Activated CD4-positive, alpha-beta memory T cell treated with anti-CD3 and anti-CD28 coated beads, Interleukin-2, amount 10 ng/mL, durations not matched to agents 7 days and 5 days (primary cell): ENCODE data around the gene KLHL40. TPM values are rescaled to one million over a fixed set of nuclear protein-coding genes. Genes with fewer than 3 reads are reported as not detected.

Source experiments
- CTCF ChIA-PET: fragments of 350-600 bp; sonication (Branson Sonifier 250); formaldehyde crosslinking; loops from one replicate; lab custom pipeline; 2021; ENCODE audit warnings: antibody characterized with exemption, inconsistent platforms; lab: Charles Lee
- POLR2A ChIA-PET: fragments of 350-600 bp; sonication (Branson Sonifier 250); formaldehyde crosslinking; loops from one replicate; lab custom pipeline; 2021; ENCODE audit warnings: antibody characterized with exemption; lab: Charles Lee
- DNase-seq: peaks from one replicate; pipeline ENCODE4 v3.0.0-alpha.2; 2020
- H3K27ac Mint-ChIP-seq: one replicate; pipeline ENCODE4 v1.8.0; 2021; ENCODE audit warnings: mild to moderate bottlenecking, mixed read lengths
- H3K27me3 Mint-ChIP-seq: one replicate; pipeline ENCODE4 v1.8.0; 2021; ENCODE audit warnings: mixed read lengths
- H3K36me3 Mint-ChIP-seq: one replicate; pipeline ENCODE4 v1.8.0; 2021; ENCODE audit warnings: low read depth, mixed read lengths
- H3K4me1 Mint-ChIP-seq: one replicate; pipeline ENCODE4 v1.8.0; 2021; ENCODE audit warnings: mixed read lengths
- H3K4me3 Mint-ChIP-seq: one replicate; pipeline ENCODE4 v1.8.0; 2021; ENCODE audit warnings: mild to moderate bottlenecking, mixed read lengths
- H3K9me3 Mint-ChIP-seq: one replicate; pipeline ENCODE4 v1.8.0; 2021; ENCODE audit warnings: mixed read lengths
- total RNA-seq, 2 experiments: library from RNA; stranded (reverse); gene quantifications; one replicate each; pipeline ENCODE4 v1.2.3, GENCODE V29; 2021

Gene KLHL40
- total RNA-seq, 2 experiments from 2014 or later = not detected

DNA sequence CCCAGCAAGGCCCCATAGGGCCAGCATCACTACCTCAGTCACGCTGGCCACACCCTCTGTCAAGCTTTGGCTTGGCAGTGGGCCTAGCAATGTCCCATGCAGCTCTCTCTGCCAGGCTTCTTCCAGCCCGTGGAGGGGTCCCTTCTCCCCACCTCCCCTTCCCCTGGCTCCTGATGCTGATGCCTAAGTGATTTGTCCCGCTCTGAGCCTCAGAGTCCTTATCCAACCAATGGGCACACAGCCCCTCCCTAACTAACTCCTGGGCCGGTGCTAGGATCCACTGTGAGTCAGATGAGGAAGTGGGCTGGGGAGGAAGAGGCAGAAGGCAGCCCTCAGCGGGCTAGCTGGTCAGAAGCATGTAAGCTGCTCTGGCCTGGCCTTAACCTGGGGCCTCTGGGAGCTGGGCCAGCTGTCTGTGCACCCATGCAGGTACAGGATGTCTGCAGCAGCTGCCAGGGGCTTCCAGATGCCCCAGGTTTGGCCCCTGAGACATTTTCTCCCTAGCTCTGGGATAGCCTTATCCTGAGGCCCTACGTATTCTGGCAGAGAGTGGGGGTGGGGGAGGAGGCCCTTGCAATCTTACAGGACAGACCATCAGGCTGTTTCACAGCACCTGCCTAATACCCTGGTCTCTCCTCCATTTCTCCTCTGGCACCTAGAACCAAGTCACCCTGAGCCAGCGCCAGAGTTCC lies 32.6 kb upstream of the KLHL40 start:
- Mint-ChIP-seq H3K9me3 (no peaks in the 10 kb centered on the region), H3K27me3 (peaks cover 10% of the 10 kb centered on the region), H3K27ac (no peak overlapping the region), H3K4me3 (peak overlapping the region; percentile 74), H3K4me1 (peaks cover 24% of the 10 kb centered on the region), H3K36me3 (peaks cover 9% of the 10 kb centered on the region)
- ChIA-PET CTCF (interaction anchor here (1.2 to 1.7 kb wide), 4 partner anchors 9 to 95 kb away, joined by 3 to 7 read pairs (median 5); no protein-coding TSS in a partner anchor), POLR2A (interaction anchor here (1.0 to 2.9 kb wide), 5 partner anchors 11 to 71 kb away, joined by 3 to 12 read pairs (median 5); partner anchors contain the start of genes NKTR and SEC22C)
- DNase-seq = peak; percentile 38

DNA sequence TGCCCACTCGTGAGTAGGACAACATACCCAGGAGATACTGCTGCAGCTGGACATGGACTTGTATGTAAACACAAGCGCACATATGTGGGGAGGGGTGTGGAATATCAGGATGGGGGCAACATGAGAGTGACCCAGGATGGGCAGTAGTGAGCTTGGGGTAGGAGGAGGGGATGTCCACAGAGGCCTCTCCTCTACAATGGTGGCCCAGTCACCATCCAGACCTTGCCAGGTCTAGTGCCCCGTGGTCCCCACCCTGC lies 32.1 kb upstream of the KLHL40 start:
- H3K27ac Mint-ChIP-seq = no peak overlapping the region

DNA sequence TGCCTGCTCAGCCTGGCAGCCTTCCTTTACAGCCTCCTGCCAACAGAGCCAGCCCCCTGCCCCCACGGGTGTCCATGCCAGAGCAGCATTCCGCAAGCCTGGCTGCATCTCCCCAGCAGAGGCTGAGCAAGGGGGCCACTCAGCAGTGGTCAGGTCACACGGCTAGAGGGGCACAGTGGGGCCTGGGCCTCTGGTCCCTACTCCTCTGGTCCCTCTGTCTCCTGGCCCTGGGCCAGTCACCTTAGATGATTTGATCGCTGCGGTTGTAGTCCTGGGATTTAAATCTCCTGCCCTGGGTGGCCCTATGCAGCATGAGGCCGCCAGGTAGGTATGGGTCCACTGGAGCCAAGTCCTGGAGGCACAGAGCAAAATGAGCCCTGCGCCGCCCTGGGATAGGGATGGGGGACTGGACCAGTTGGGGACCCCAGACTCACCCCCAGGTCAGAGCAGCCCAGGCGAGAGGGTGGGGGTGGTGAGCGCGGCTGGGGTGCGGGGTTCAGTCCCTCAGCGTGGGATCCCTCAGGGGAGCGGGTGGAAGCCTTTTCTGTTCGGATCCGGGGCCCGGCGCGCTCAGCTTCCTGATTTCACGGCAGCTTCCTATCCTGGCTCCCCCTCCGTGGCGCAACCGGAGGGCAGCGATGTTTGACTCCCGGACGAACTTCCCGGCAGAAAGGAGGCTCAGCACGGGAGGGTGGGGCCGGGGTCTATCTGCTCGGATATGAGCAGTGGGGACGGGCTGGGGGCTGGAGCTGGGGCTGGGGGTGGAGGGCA lies 31.6 kb upstream of the KLHL40 start, which contains the start of gene ZBTB47:
TSS of gene ZBTB47 (plus strand) at position 138 of the 771 bp plus-strand sequence. CDS start 4,659 bp downstream, outside the sequence.
- Mint-ChIP-seq H3K4me1 (peaks cover 24% of the 10 kb centered on the region), H3K36me3 (peaks cover 9% of the 10 kb centered on the region), H3K9me3 (no peaks in the 10 kb centered on the region), H3K4me3 (peak within 1 kb of the TSS; percentile 74), H3K27me3 (peaks cover 10% of the 10 kb centered on the region), H3K27ac (no peak within 1 kb of the TSS)
- ChIA-PET CTCF (no interaction called here), POLR2A (interaction anchor here (1.6 to 2.9 kb wide), 3 partner anchors 12 to 91 kb away, joined by 4 to 12 read pairs (median 12); partner anchors contain the start of gene NKTR)
- no peak for DNase-seq

More for the DNA sequence above, 32.1 kb upstream of the KLHL40 start:
- peak overlapping the region; percentile 74 for H3K4me3 Mint-ChIP-seq
- no peak for DNase-seq
- ChIA-PET POLR2A (interaction anchor here (1.0 to 2.9 kb wide), 4 partner anchors 12 to 72 kb away, joined by 3 to 12 read pairs (median 8); partner anchors contain the start of genes NKTR and SEC22C), CTCF (interaction anchor here (1.6 to 1.7 kb wide), 2 partner anchors 10 to 93 kb away, joined by 3 to 7 read pairs; no protein-coding TSS in a partner anchor)
- peaks cover 10% of the 10 kb centered on the region for H3K27me3 Mint-ChIP-seq
- H3K36me3 Mint-ChIP-seq = peaks cover 9% of the 10 kb centered on the region
- no peaks in the 10 kb centered on the region for H3K9me3 Mint-ChIP-seq
- H3K4me1 Mint-ChIP-seq = peaks cover 24% of the 10 kb centered on the region

DNA sequence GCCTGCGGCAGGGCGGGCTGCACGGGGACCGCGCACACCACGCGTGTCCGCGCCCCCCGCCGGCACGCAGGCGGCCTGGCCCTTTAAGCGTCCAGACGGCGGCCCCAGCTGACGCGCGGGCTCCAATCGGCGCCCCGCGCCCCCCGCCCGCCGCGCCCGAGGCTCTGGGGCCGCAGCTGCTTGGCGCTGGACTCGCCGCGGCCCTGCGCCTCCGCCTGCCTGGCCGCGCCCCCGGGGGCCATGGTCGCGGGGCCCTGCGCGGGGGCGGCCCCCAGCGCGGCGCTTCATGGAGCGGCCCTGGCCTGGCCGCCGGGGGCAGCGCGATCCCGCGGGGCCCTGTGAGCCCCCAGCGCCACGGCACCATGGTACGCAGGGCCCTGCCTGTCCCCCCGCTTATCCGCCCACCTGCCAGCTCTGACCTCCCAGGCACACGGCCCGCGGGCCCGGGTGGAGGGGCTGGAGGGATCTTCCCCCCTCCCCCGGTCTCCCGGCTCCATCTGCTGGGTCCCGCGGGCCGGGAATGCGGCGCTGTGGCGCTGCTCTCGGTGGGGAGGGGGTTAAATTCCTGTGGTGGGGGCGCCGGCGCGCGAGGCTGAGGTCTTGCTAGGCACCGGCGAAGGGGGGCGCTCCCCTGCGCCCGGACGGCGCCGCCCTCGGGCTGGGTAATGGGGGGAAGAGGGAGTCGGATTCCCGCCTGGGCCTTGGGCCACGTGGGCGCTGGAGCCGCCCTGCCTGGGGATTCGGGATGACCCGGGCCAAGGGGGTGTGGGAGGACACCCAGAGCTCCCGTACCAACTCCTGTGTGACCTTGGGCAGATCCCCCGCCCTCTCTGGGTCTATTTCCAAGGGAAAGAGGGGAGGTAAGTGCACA lies 30.8 kb upstream of the KLHL40 start:
- H3K9me3 Mint-ChIP-seq = no peaks in the 10 kb centered on the region
- POLR2A ChIA-PET = interaction anchor here (1.6 to 2.9 kb wide), 2 partner anchors 54 to 90 kb away, joined by 4 to 12 read pairs; partner anchors contain the start of gene NKTR
- no peak for DNase-seq
- peaks cover 22% of the 10 kb centered on the region for H3K4me1 Mint-ChIP-seq
- H3K36me3 Mint-ChIP-seq = peaks cover 1% of the 10 kb centered on the region
- no peak overlapping the region for H3K27ac Mint-ChIP-seq
- H3K27me3 Mint-ChIP-seq = peaks cover 10% of the 10 kb centered on the region
- CTCF ChIA-PET = no interaction called here
- peak overlapping the region; percentile 10 for H3K4me3 Mint-ChIP-seq

DNA sequence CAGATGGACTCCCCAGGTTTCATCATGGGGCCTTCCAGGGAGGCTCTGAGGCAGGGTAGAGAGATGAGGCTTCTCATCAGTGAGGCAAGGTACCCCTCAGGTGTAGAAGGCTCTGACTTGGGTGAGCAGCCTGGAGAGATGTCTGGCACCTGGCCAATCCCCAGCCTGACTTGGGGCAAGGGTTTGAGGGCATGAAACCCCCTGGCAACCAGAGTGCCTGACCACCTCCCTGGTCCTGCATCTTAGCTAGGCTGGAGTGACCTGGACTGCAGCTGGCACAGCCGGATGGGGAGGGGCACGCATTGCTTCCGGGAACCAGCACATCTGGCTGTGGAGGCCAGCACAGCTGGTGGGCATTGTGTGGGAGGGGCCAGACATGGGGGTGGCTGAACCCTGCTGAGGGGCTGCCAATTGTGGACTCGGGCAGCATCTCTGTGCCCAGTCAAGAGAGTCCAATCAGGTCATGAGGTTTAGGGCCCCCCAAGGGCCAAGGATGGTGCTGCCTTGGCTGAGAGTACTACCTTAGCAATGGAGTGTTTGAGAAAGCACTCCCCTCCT lies 29.9 kb upstream of the KLHL40 start:
- POLR2A ChIA-PET = no interaction called here
- CTCF ChIA-PET = no interaction called here
- Mint-ChIP-seq H3K27ac (no peak overlapping the region), H3K4me1 (peaks cover 22% of the 10 kb centered on the region), H3K36me3 (no peaks in the 10 kb centered on the region), H3K4me3 (no peak overlapping the region), H3K9me3 (no peaks in the 10 kb centered on the region), H3K27me3 (peaks cover 10% of the 10 kb centered on the region)
- no peak for DNase-seq

DNA sequence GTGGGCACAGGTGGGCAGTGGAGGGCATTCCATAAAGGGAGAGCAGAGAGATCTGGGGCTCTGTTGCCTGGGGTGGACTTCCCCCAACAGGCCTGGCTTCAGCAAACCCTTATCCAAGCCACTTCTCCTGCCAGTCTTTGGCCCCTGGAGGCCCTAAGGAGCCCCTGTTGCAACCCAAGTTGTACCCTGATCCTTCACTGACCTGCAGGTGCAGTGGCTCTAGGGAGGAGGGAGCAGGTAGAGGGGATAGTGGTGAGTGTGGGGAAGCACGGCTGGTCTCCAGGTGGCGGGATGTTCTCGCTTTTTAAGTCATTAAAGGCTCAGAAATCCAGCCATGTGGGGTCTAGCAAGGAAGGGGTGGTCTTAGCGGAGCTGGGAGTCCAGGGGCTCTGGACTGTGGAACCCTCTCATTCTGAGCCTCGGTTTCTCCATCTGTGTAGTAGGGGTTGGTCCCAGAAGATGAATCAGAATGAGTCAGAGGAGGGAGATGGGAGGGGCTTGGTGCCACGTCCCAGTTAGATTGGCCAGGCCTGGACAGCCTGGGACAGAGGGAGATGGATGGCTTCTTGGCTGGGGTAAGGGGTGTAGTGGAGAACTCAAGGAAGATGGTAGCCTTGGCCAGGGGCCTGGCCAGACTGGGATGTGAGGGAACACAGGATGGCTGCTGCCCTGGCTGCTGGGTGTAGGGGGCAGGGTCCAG lies 29.2 kb upstream of the KLHL40 start:
- H3K9me3 Mint-ChIP-seq = no peaks in the 10 kb centered on the region
- DNase-seq = no peak
- CTCF ChIA-PET = no interaction called here
- no peaks in the 10 kb centered on the region for H3K36me3 Mint-ChIP-seq
- peaks cover 21% of the 10 kb centered on the region for H3K4me1 Mint-ChIP-seq
- peaks cover 10% of the 10 kb centered on the region for H3K27me3 Mint-ChIP-seq
- H3K4me3 Mint-ChIP-seq = no peak overlapping the region
- no peak overlapping the region for H3K27ac Mint-ChIP-seq
- POLR2A ChIA-PET = no interaction called here

DNA sequence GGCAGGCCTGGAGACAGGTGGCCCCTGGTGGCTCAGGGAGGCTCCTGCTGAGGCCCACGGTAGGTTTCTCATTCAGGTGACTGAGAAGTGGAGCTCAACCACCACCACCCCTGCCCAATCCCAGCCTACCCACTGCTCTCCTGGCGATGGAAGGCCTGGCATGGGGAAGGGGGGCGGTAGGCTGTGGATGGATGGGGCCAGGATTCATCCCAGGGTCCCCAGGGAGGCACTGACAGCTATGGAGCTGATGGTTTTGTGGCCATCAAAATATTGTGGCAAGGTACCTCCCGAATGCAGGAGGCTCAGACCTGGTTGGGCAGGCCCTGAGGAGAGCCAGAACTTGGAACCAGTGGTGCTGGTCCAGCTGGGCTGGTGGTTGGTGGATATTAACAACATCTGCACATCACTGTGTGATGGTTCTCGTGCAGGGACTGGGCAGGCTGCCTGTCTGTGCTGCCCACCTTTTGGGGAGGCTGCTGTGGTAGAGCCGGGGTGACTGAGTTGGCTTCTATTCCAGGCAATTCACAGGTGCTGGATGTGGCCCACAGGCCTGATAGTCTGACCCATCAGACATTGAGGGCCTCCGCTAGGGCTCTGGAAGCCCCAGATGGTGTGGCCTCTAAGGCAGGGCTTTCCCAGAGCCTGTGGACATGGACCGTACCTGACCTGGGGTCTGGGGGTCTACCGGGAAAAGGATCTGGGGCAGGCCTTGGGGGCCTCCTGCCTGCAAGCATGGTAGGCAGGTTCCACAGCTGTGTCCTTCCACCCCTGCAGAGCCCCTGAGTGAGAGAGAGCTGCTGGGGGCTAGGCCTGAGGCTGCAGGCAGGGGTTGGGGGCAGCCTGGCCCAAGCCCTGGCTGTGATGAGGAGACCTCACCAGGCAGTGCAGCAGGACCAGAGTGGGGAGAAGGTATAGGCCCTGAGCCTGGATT lies 28.4 kb upstream of the KLHL40 start:
- Mint-ChIP-seq H3K27me3 (peaks cover 10% of the 10 kb centered on the region), H3K36me3 (no peaks in the 10 kb centered on the region), H3K27ac (no peak overlapping the region), H3K4me1 (peaks cover 19% of the 10 kb centered on the region), H3K4me3 (no peak overlapping the region), H3K9me3 (no peaks in the 10 kb centered on the region)
- DNase-seq = no peak
- ChIA-PET POLR2A (no interaction called here), CTCF (interaction anchor here (0.8 kb wide), 1 partner anchor 98 kb away, joined by 3 read pairs; no protein-coding TSS in a partner anchor)

DNA sequence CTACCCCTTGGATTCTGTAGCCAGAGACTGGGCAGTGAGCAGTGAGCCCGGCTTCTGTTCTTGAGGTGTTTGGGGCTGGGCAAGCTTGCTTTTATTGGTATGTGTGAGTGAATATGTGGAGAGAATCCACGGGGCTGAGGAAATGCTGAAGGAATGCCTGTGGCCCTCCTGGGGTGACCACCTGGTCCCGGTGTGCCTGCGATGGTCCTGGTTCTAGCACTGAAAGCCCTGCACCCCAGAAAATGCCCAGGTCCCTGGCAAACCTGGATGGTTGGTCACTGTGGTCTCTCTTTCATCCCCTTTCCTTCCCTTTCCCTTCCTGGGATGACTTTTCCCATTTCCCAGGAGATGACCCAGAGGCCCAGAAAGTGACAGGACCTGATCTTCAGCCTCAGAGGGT lies 27.7 kb upstream of the KLHL40 start:
- no peak for DNase-seq
- Mint-ChIP-seq H3K27ac (no peak overlapping the region), H3K36me3 (no peaks in the 10 kb centered on the region)

DNA sequence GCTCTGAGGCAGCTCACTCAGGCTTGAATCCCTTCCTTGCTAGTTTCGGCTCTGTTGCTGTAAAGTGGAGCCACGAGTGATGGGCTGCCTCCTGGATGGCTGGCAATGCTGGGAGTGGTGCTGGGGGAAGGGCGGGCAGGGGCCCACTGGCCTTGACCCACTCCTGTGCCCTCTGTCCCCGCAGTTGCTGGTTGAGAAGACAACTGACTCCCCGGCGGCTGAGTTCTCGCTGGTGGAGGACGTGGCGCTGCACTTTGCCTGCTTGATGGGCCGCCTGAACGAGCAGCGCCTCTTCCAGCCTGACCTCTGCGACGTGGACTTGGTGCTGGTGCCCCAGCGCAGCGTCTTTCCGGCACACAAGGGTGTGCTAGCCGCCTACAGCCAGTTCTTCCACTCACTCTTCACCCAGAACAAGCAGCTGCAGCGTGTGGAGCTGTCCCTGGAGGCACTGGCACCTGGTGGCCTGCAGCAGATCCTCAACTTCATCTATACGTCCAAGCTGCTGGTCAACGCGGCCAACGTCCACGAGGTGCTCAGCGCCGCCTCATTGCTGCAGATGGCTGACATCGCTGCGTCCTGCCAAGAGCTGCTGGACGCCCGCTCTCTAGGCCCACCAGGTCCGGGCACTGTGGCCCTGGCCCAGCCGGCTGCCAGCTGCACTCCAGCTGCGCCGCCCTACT lies 27.1 kb upstream of the KLHL40 start:
- Mint-ChIP-seq H3K27me3 (peaks cover 7% of the 10 kb centered on the region), H3K9me3 (no peaks in the 10 kb centered on the region), H3K27ac (no peak overlapping the region), H3K4me3 (no peak overlapping the region), H3K4me1 (peaks cover 6% of the 10 kb centered on the region), H3K36me3 (no peaks in the 10 kb centered on the region)
- ChIA-PET POLR2A (no interaction called here), CTCF (interaction anchor here (0.8 kb wide), 1 partner anchor 97 kb away, joined by 3 read pairs; no protein-coding TSS in a partner anchor)
- DNase-seq = no peak

More for the DNA sequence above, 27.7 kb upstream of the KLHL40 start:
- CTCF ChIA-PET = interaction anchor here (0.8 kb wide), 1 partner anchor 98 kb away, joined by 3 read pairs; no protein-coding TSS in a partner anchor
- POLR2A ChIA-PET = no interaction called here
- Mint-ChIP-seq H3K4me3 (no peak overlapping the region), H3K27me3 (peaks cover 10% of the 10 kb centered on the region), H3K4me1 (peaks cover 12% of the 10 kb centered on the region), H3K9me3 (no peaks in the 10 kb centered on the region)

DNA sequence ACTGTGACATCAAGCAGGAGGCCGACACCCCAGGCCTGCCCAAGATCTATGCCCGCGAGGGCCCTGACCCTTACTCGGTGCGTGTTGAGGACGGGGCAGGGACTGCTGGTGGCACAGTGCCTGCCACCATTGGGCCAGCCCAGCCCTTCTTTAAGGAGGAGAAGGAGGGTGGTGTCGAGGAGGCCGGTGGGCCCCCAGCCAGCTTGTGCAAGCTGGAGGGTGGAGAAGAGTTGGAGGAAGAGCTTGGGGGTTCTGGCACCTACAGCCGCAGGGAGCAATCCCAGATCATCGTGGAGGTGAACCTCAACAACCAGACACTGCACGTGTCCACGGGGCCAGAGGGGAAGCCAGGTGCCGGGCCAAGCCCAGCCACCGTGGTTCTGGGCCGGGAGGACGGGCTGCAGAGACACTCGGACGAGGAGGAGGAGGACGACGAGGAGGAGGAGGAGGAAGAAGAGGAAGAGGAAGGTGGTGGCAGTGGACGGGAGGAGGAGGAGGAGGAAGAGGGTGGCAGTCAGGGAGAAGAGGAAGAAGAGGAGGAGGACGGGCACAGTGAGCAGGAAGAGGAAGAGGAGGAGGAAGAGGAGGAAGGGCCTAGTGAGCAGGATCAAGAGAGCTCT lies 26.5 kb upstream of the KLHL40 start:
- CTCF ChIA-PET = no interaction called here
- H3K27ac Mint-ChIP-seq = no peak overlapping the region

More for the DNA sequence above, 26.5 kb upstream of the KLHL40 start:
- no peaks in the 10 kb centered on the region for H3K4me1 Mint-ChIP-seq
- no peak for DNase-seq
- peaks cover 4% of the 10 kb centered on the region for H3K27me3 Mint-ChIP-seq
- H3K4me3 Mint-ChIP-seq = no peak overlapping the region
- no peaks in the 10 kb centered on the region for H3K9me3 Mint-ChIP-seq
- POLR2A ChIA-PET = interaction anchor here (1.2 kb wide), 1 partner anchor 11 kb away, joined by 3 read pairs; no protein-coding TSS in a partner anchor
- no peaks in the 10 kb centered on the region for H3K36me3 Mint-ChIP-seq
